ENCODE data around the gene CAMK1D.

CAMK1D gene

DNA sequence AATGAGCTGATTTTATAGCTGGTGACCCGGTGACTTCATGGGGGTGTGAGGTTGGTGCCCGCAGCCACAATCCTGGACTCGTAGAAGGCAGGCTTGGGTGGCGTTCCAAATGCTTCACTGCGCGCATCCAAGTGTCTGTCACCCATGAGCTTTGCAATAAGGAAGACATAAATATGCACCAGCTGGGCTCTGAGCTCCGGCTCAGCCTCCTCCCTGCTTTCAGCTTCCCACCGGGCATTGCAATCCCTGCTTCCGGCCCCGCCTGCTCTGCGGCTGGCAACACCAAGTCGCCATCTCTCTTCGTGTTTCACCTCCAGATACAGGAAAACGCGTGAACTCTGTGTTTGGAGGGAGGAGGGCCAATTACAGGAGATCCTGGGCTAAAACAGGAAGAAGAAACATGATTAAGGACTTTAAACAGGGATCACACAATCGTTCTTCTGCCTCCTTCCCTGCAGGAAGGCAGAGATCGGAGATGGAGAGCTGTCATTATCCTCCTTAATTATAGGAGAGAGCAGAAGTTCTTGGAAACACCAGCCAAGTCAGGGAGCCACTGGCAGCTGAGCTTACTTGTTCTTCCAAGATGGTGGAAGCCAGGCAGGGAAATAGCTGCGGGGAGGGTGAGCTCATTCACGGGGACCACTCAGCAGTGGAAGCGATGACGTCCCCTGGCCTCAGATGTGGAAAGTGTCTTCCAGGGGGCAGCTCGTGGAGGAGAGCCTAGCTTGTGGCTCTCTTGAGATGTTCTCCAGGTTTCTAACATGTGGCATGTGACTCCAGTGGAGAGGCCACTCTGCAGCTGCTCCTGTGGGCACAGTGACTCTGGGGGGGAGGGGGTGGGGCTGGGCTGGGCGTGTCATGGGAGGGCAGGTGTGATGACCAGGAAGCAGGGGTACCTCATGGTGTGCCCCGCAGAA, 134.9 kb downstream of the CAMK1D start:
- Histone ChIP-seq H3K79me2 (ENCODE audit: insufficient read depth, low read length) (no peaks in the 10 kb centered on the region), H3K4me3 (ENCODE audit: low read depth in 1 of 2, low read length in 2 of 2) (no peak overlapping the region), H3K27ac (ENCODE audit: low read length) (no peak overlapping the region), H3K4me1 (ENCODE audit: insufficient read depth, low read length) (peaks cover 12% of the 10 kb centered on the region), H4K20me1 (ENCODE audit: insufficient read depth, low read length) (no peaks in the 10 kb centered on the region), H2AFZ (ENCODE audit: low read depth, low read length) (no peak overlapping the region), H3K27me3 (ENCODE audit: insufficient read depth, low read length, poor library complexity) (no peaks in the 10 kb centered on the region), H3K9ac (ENCODE audit: low read depth, low read length) (no peak overlapping the region), H3K36me3 (ENCODE audit: insufficient read depth, low read length) (no peaks in the 10 kb centered on the region), H3K9me3 (ENCODE audit: insufficient read depth, low read length, severe bottlenecking) (peaks cover 6% of the 10 kb centered on the region), H3K4me2 (ENCODE audit: insufficient read depth, low read length) (no peak overlapping the region)
- no peak for ATAC-seq (ENCODE audit: insufficient read depth, low read depth)
- TF ChIP-seq CTCF (IDR thresholded peaks at IDR 0.05; ENCODE audit: borderline replicate concordance, extremely low read depth, low read length, poor library complexity, severe bottlenecking) (no peak), EZH2 (IDR thresholded peaks at IDR 0.05; ENCODE audit: borderline replicate concordance, low read depth, low read length, severe bottlenecking) (no peak)
- no peak for DNase-seq

- DNase-seq: peak; percentile 21
- Histone ChIP-seq H3K27ac (ENCODE audit: low read length) (no peak overlapping the region), H4K20me1 (ENCODE audit: insufficient read depth, low read length) (0 out of 2 replicates have a peak, but pooled peaks cover 2% of the 10 kb centered on the region), H3K27me3 (ENCODE audit: insufficient read depth, low read length, poor library complexity) (no peaks in the 10 kb centered on the region), H3K4me3 (ENCODE audit: low read depth in 1 of 2, low read length in 2 of 2) (no peak overlapping the region), H3K36me3 (ENCODE audit: insufficient read depth, low read length) (no peaks in the 10 kb centered on the region), H2AFZ (ENCODE audit: low read depth, low read length) (no peak overlapping the region), H3K4me2 (ENCODE audit: insufficient read depth, low read length) (no peak overlapping the region), H3K79me2 (ENCODE audit: insufficient read depth, low read length) (no peaks in the 10 kb centered on the region), H3K9me3 (ENCODE audit: insufficient read depth, low read length, severe bottlenecking) (peaks cover 6% of the 10 kb centered on the region), H3K9ac (ENCODE audit: low read depth, low read length) (no peak overlapping the region), H3K4me1 (ENCODE audit: insufficient read depth, low read length) (peaks cover 12% of the 10 kb centered on the region)
- TF ChIP-seq EZH2 (IDR thresholded peaks at IDR 0.05; ENCODE audit: borderline replicate concordance, low read depth, low read length, severe bottlenecking) (no peak), CTCF (IDR thresholded peaks at IDR 0.05; ENCODE audit: borderline replicate concordance, extremely low read depth, low read length, poor library complexity, severe bottlenecking) (peak; percentile 19)
- peak; percentile 59; the same call in 2 of the 3 replicates for ATAC-seq (ENCODE audit: insufficient read depth, low read depth)
These were observed 135.8 kb downstream of the CAMK1D start for GRCh38 chr10:12484941-12485805.

DNA sequence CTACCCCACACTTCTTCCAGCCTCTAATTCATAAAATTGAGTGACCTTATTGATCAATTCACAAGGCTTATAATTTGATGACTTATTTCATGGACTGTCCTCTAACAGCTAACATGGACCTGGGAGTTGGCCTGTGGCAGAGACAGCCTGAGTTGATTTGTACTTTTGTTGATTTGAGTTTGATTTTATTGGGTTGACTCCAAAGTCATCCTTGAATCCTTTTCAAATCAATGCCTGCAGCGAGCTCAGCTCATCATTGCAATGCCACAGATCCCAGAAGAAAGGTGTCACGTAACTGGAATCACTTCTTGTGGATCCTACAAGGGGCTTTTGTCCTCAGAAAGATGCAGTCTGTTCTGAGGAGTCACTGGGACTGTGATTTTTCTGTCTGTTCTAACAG, 138.0 kb downstream of the CAMK1D start:
- 0 out of 2 replicates have a peak, but pooled peaks cover 2% of the 10 kb centered on the region for H4K20me1 ChIP-seq (ENCODE audit: insufficient read depth, low read length)
- H3K27me3 ChIP-seq (ENCODE audit: insufficient read depth, low read length, poor library complexity): no peaks in the 10 kb centered on the region

More for the DNA sequence above, 138.0 kb downstream of the CAMK1D start:
- TF ChIP-seq EZH2 (IDR thresholded peaks at IDR 0.05; ENCODE audit: borderline replicate concordance, low read depth, low read length, severe bottlenecking): no peak
- no peak for DNase-seq
- H3K4me1 ChIP-seq (ENCODE audit: insufficient read depth, low read length): peaks cover 12% of the 10 kb centered on the region
- no peaks in the 10 kb centered on the region for H3K36me3 ChIP-seq (ENCODE audit: insufficient read depth, low read length)
- no peak for ATAC-seq (ENCODE audit: insufficient read depth, low read depth)
- H2AFZ ChIP-seq (ENCODE audit: low read depth, low read length): no peak overlapping the region
- H3K27ac ChIP-seq (ENCODE audit: low read length): no peak overlapping the region
- no peaks in the 10 kb centered on the region for H3K79me2 ChIP-seq (ENCODE audit: insufficient read depth, low read length)
- no peak overlapping the region for H3K4me3 ChIP-seq (ENCODE audit: low read depth in 1 of 2, low read length in 2 of 2)
- H3K9me3 ChIP-seq (ENCODE audit: insufficient read depth, low read length, severe bottlenecking): no peaks in the 10 kb centered on the region
- H3K4me2 ChIP-seq (ENCODE audit: insufficient read depth, low read length): no peak overlapping the region
- no peak overlapping the region for H3K9ac ChIP-seq (ENCODE audit: low read depth, low read length)

All from DND-41 (cell line).